ENCODE results near the gene FAHD2A. TPM values are rescaled to one million over a fixed set of nuclear protein-coding genes. Genes with fewer than 3 reads are reported as not detected.

The FAHD2A gene
- total RNA-seq, 1 donor from 2014 or later: 36.4 TPM

- Histone ChIP-seq H2AFZ (replicated peaks) (peak overlapping the region; percentile 83), H3K9ac (no peak overlapping the region)
- peaks cover 8% of the 10 kb centered on the region for H3K4me1 Mint-ChIP-seq
These were observed 13.7 kb upstream of the FAHD2A start for GRCh38 chr2:95388856-95389244.

GRCh38 chr2:95389245-95390119, 13.0 kb upstream of the FAHD2A start:
- Histone ChIP-seq H3K4me2 (no peak overlapping the region), H3K4me3 (no peak overlapping the region), H3K9ac (no peak overlapping the region), H2AFZ (replicated peaks) (peak overlapping the region; percentile 83), H3K79me2 (ENCODE audit: low read depth) (no peaks in the 10 kb centered on the region), H3K4me1 (no peaks in the 10 kb centered on the region), H3K27ac (no peak overlapping the region), H3F3A (ENCODE audit: low read depth) (no peaks in the 10 kb centered on the region), H3K27me3 (peaks cover 13% of the 10 kb centered on the region), H3K9me3 (ENCODE audit: low read depth) (no peaks in the 10 kb centered on the region), H4K20me1 (ENCODE audit: low read depth) (no peaks in the 10 kb centered on the region), H3K36me3 (no peaks in the 10 kb centered on the region)
- Mint-ChIP-seq H3K4me3 (peak overlapping the region; percentile 33), H3K27ac (no peak overlapping the region), H3K36me3 (no peaks in the 10 kb centered on the region), H3K4me1 (peaks cover 6% of the 10 kb centered on the region), H3K9me3 (no peaks in the 10 kb centered on the region), H3K27me3 (ENCODE audit: insufficient read depth, low read depth) (peaks cover 4% of the 10 kb centered on the region)
- TF ChIP-seq EZH2phosphoT487 (IDR thresholded peaks at IDR 0.05): no peak
- TF ChIP-seq, protein P1, sequence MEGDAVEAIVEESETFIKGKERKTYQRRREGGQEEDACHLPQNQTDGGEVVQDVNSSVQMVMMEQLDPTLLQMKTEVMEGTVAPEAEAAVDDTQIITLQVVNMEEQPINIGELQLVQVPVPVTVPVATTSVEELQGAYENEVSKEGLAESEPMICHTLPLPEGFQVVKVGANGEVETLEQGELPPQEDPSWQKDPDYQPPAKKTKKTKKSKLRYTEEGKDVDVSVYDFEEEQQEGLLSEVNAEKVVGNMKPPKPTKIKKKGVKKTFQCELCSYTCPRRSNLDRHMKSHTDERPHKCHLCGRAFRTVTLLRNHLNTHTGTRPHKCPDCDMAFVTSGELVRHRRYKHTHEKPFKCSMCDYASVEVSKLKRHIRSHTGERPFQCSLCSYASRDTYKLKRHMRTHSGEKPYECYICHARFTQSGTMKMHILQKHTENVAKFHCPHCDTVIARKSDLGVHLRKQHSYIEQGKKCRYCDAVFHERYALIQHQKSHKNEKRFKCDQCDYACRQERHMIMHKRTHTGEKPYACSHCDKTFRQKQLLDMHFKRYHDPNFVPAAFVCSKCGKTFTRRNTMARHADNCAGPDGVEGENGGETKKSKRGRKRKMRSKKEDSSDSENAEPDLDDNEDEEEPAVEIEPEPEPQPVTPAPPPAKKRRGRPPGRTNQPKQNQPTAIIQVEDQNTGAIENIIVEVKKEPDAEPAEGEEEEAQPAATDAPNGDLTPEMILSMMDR (IDR thresholded peaks at IDR 0.05): peak; percentile 88
- peak; percentile 81 for DNase-seq (ENCODE audit: low spot score)

More at GRCh38 chr2:95388856-95389244, 13.7 kb upstream of the FAHD2A start:
- H3K9me3 Mint-ChIP-seq: no peaks in the 10 kb centered on the region
- no peak overlapping the region for H3K4me2 ChIP-seq
- peaks cover 13% of the 10 kb centered on the region for H3K27me3 ChIP-seq
- TF ChIP-seq, protein P1 (IDR thresholded peaks at IDR 0.05): no peak
- TF ChIP-seq EZH2phosphoT487 (IDR thresholded peaks at IDR 0.05): no peak
- no peak for TF ChIP-seq EZH2 (IDR thresholded peaks at IDR 0.05)
- H3K27ac Mint-ChIP-seq: no peak overlapping the region
- H3K36me3 Mint-ChIP-seq: no peaks in the 10 kb centered on the region
- no peak overlapping the region for H3K27ac ChIP-seq
- H4K20me1 ChIP-seq (ENCODE audit: low read depth): no peaks in the 10 kb centered on the region
- no peaks in the 10 kb centered on the region for H3K79me2 ChIP-seq (ENCODE audit: low read depth)
- H3K4me3 Mint-ChIP-seq: no peak overlapping the region
- no peaks in the 10 kb centered on the region for H3K4me1 ChIP-seq
- H3K27me3 Mint-ChIP-seq (ENCODE audit: insufficient read depth, low read depth): peaks cover 6% of the 10 kb centered on the region
- H3K4me3 ChIP-seq: no peak overlapping the region
- no peaks in the 10 kb centered on the region for H3K9me3 ChIP-seq (ENCODE audit: low read depth)
- H3F3A ChIP-seq (ENCODE audit: low read depth): no peaks in the 10 kb centered on the region
- H3K36me3 ChIP-seq: no peaks in the 10 kb centered on the region
- no peak for DNase-seq (ENCODE audit: low spot score)

DNA sequence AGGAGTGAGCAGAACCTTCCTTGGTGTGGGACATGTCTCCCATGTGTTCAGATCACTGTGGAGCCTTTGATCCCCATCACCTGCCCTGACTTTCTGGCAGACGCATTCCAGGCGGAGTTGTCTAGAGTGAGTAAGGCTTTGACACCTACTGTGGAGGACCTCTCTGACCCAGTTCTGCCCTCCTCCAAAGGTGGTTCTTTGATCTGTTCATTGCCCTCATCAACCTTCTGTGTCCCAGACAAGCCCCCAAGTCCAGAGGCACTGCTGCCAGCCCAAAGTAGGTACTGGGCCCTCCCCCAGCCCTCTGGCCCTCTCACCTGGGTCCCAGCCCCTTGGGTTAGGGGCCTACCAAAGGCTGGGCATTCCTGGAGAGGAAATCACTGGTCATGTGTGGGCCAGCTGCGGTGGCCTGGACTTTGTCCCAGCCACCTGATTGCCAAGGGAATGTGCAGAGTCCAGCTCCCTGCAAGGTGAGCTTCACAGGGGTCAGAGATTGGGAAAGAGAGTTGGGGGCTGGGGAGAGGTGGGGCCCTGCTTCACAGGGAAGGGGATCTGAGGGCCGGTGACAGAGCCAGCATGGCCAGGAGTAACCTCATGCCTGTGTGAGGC, 12.1 kb upstream of the FAHD2A start:
- no peaks in the 10 kb centered on the region for H3K9me3 ChIP-seq (ENCODE audit: low read depth)
- TF ChIP-seq, protein P1 (IDR thresholded peaks at IDR 0.05): no peak
- TF ChIP-seq EZH2 (IDR thresholded peaks at IDR 0.05) (no peak), EZH2phosphoT487 (IDR thresholded peaks at IDR 0.05) (no peak)
- H3K27ac ChIP-seq: no peak overlapping the region
- DNase-seq (ENCODE audit: low spot score): no peak
- Mint-ChIP-seq H3K36me3 (no peaks in the 10 kb centered on the region), H3K27ac (no peak overlapping the region), H3K4me1 (peaks cover 6% of the 10 kb centered on the region), H3K27me3 (ENCODE audit: insufficient read depth, low read depth) (peaks cover 4% of the 10 kb centered on the region), H3K4me3 (no peak overlapping the region), H3K9me3 (no peaks in the 10 kb centered on the region)
- H4K20me1 ChIP-seq (ENCODE audit: low read depth): no peaks in the 10 kb centered on the region
- no peaks in the 10 kb centered on the region for H3K79me2 ChIP-seq (ENCODE audit: low read depth)
- no peak overlapping the region for H3K4me2 ChIP-seq
- H3K4me3 ChIP-seq: no peak overlapping the region
- H2AFZ ChIP-seq (replicated peaks): no peak overlapping the region
- no peaks in the 10 kb centered on the region for H3K36me3 ChIP-seq
- no peaks in the 10 kb centered on the region for H3F3A ChIP-seq (ENCODE audit: low read depth)
- H3K9ac ChIP-seq: no peak overlapping the region
- H3K27me3 ChIP-seq: peaks cover 14% of the 10 kb centered on the region
- no peaks in the 10 kb centered on the region for H3K4me1 ChIP-seq
